HepG2 (cell line): ENCODE results near the gene TPBGL. TPM values are rescaled to one million over a fixed set of nuclear protein-coding genes. Genes with fewer than 3 reads are reported as not detected.
A peak's percentile ranks its signal among the peaks of the same experiment; 100 is the strongest.

Experiments used
- BATF2 ChIP-seq: sonication (generic); formaldehyde crosslinking; IDR thresholded peaks from 2 replicates; pipeline ENCODE4 v1.8.0; 2022; ENCODE audit warnings: mild to moderate bottlenecking, missing genetic modification reagents, moderate library complexity
- CBX2 ChIP-seq, 2 experiments: fragments of 200-600 bp in 1 of 2; sonication (generic); formaldehyde crosslinking in 1 of 2; IDR thresholded peaks; 2 replicates each; pipeline versions ENCODE4 v1.7.0 to v1.8.1; 2018 to 2022; ENCODE audit warnings: low read depth in 2 of 2, low read length in 1 of 2, mild to moderate bottlenecking in 1 of 2, missing genetic modification reagents in 1 of 2
- DPF2 ChIP-seq: sonication (generic); formaldehyde crosslinking; IDR thresholded peaks from 2 replicates; pipeline ENCODE4 v1.4.0; 2020; ENCODE audit warnings: mild to moderate bottlenecking, low read depth, missing genetic modification reagents, borderline replicate concordance
- HIVEP1 ChIP-seq: sonication (generic); formaldehyde crosslinking; IDR thresholded peaks from 2 replicates; pipeline ENCODE4 v1.4.0; 2020; ENCODE audit warnings: mild to moderate bottlenecking, missing genetic modification reagents
- ISX ChIP-seq: sonication (generic); formaldehyde crosslinking; conservative IDR thresholded peaks from 2 replicates; pipeline ENCODE4 v1.5.0; 2020; ENCODE audit warnings: missing genetic modification reagents
- NAIF1 ChIP-seq: sonication (generic); formaldehyde crosslinking; IDR thresholded peaks from 2 replicates; pipeline ENCODE4 v1.5.0; 2020; ENCODE audit warnings: mild to moderate bottlenecking, missing genetic modification reagents, borderline replicate concordance
- NFATC3 ChIP-seq: sonication (generic); formaldehyde crosslinking; IDR thresholded peaks from 2 replicates; pipeline ENCODE4 v1.5.1; 2020; ENCODE audit warnings: mild to moderate bottlenecking, missing genetic modification reagents
- PLSCR1 ChIP-seq: sonication (generic); formaldehyde crosslinking; IDR thresholded peaks from 2 replicates; pipeline ENCODE4 v1.5.0; 2020; ENCODE audit warnings: missing genetic modification reagents, mild to moderate bottlenecking, borderline replicate concordance
- RAD21 ChIP-seq: fragments of 450-650 bp; formaldehyde crosslinking; IDR thresholded peaks from 2 replicates; pipeline ENCODE4 v1.5.0; 2020; ENCODE audit warnings: mild to moderate bottlenecking
- REL ChIP-seq: sonication (generic); formaldehyde crosslinking; conservative IDR thresholded peaks from 2 replicates; pipeline ENCODE4 v1.8.0; 2022; ENCODE audit warnings: mild to moderate bottlenecking, missing genetic modification reagents, moderate library complexity
- TBX3 ChIP-seq: fragments of 450-650 bp; IDR thresholded peaks from 2 replicates; pipeline ENCODE4 v1.6.1; 2017; ENCODE audit warnings: antibody characterized with exemption, mild to moderate bottlenecking, inconsistent platforms, borderline replicate concordance
- TFDP1 ChIP-seq: IDR thresholded peaks from 2 replicates; pipeline ENCODE4 v1.6.1; 2016; ENCODE audit warnings: missing compliant biosample characterization, missing genetic modification reagents, borderline replicate concordance
- THYN1 ChIP-seq: sonication (generic); formaldehyde crosslinking; IDR thresholded peaks from 2 replicates; pipeline ENCODE4 v1.8.1; 2023; ENCODE audit warnings: low read depth, mild to moderate bottlenecking, moderate library complexity, missing genetic modification reagents, borderline replicate concordance
- ZNF207 ChIP-seq: fragments of 450-650 bp; IDR thresholded peaks from 2 replicates; pipeline ENCODE4 v1.6.1; 2016; ENCODE audit warnings: antibody characterized with exemption, borderline replicate concordance
- ZNF224 ChIP-seq: sonication (generic); formaldehyde crosslinking; IDR thresholded peaks from 2 replicates; pipeline ENCODE4 v1.5.0; 2020; ENCODE audit warnings: mild to moderate bottlenecking, missing genetic modification reagents
- ZNF33A ChIP-seq: sonication (generic); formaldehyde crosslinking; IDR thresholded peaks from 2 replicates; pipeline ENCODE4 v1.5.1; 2020; ENCODE audit warnings: missing genetic modification reagents, mild to moderate bottlenecking, moderate library complexity, borderline replicate concordance
- ZNF414 ChIP-seq: sonication (generic); formaldehyde crosslinking; IDR thresholded peaks from 2 replicates; pipeline ENCODE4 v1.5.0; 2020; ENCODE audit warnings: missing genetic modification reagents
- ZNF441 ChIP-seq: sonication (generic); formaldehyde crosslinking; IDR thresholded peaks from 2 replicates; pipeline ENCODE4 v1.7.0; 2021; ENCODE audit warnings: missing genetic modification reagents, borderline replicate concordance
- ZNF737 ChIP-seq: sonication (generic); formaldehyde crosslinking; IDR thresholded peaks from 2 replicates; pipeline ENCODE4 v1.5.0; 2020; ENCODE audit warnings: missing genetic modification reagents, mild to moderate bottlenecking, borderline replicate concordance
- ZNF770 ChIP-seq: sonication (generic); formaldehyde crosslinking; IDR thresholded peaks from 2 replicates; pipeline ENCODE4 v1.5.0; 2020; ENCODE audit warnings: mild to moderate bottlenecking, missing genetic modification reagents
- ZNF781 ChIP-seq: sonication (generic); formaldehyde crosslinking; IDR thresholded peaks from 2 replicates; pipeline ENCODE4 v1.5.1; 2020; ENCODE audit warnings: borderline replicate concordance, mild to moderate bottlenecking, missing genetic modification reagents; ENCODE audit errors: not compliant biosample characterization
- polyA plus RNA-seq, 8 experiments: library from polyadenylated mRNA; depleted of rRNA in 3 of 8; stranded (reverse) in 7 of 8; unstranded in 1 of 8; fragments of >200 nt; fragmentation: Illumina TruSeq in 4 of 8; extraction: Trizol in 4 of 8; gene quantifications; 2 replicates each; pipeline versions ENCODE4 v1.2.1 to v1.2.3, GENCODE V29; 2011 to 2016; ENCODE audit warnings: low read depth in 4 of 8, missing spikeins in 1 of 8, mixed read lengths in 1 of 8; ENCODE audit not compliant: insufficient read depth in 1 of 8
- total RNA-seq, 5 experiments: library from RNA; depleted of rRNA; stranded (reverse); fragments of >200 nt; fragmentation: Illumina TruSeq; extraction: Trizol; gene quantifications; 2 replicates each; pipeline ENCODE4 v1.2.3, GENCODE V29; 2016; ENCODE audit warnings: low read depth in 1 of 5
- TF ChIP-seq, protein P1 (sequence below): sonication (generic); formaldehyde crosslinking; IDR thresholded peaks from 2 replicates; pipeline ENCODE4 v1.4.0; 2020; ENCODE audit warnings: missing genetic modification reagents

TPBGL gene
- total and polyA plus RNA-seq, 2 of the 13 experiments (the other 11 are each of a cell fraction or from before 2014, with no cell fraction given), result not detected

GRCh38 chr11:75280227-75280701 is 39.7 kb downstream of the TPBGL start (continued):
- TF ChIP-seq HIVEP1 (no peak), ZNF414 (CRISPR knock-in tag) (no peak), ZNF224 (CRISPR knock-in tag) (no peak), BATF2 (CRISPR knock-in tag) (no peak), THYN1 (no peak), NFATC3 (CRISPR knock-in tag) (no peak), REL (CRISPR knock-in tag) (no peak), ISX (CRISPR knock-in tag) (no peak), RAD21 (peak; percentile 87), TFDP1 (CRISPR knock-in tag) (no peak), ZNF33A (CRISPR knock-in tag) (no peak), ZNF737 (CRISPR knock-in tag) (no peak), ZNF207 (no peak), ZNF770 (CRISPR knock-in tag) (no peak), TBX3 (no peak), PLSCR1 (no peak), ZNF441 (CRISPR knock-in tag) (no peak), DPF2 (CRISPR knock-in tag) (no peak; the same call in 1 of the 2 replicates), ZNF781 (CRISPR knock-in tag) (no peak), NAIF1 (CRISPR knock-in tag) (no peak), CBX2 (IDR thresholded peaks at IDR 0.05; ENCODE audit: low read depth, low read length) (no peak), CBX2 (CRISPR knock-in tag; IDR thresholded peaks at IDR 0.05; ENCODE audit: low read depth) (no peak)
- TF ChIP-seq, protein P1, sequence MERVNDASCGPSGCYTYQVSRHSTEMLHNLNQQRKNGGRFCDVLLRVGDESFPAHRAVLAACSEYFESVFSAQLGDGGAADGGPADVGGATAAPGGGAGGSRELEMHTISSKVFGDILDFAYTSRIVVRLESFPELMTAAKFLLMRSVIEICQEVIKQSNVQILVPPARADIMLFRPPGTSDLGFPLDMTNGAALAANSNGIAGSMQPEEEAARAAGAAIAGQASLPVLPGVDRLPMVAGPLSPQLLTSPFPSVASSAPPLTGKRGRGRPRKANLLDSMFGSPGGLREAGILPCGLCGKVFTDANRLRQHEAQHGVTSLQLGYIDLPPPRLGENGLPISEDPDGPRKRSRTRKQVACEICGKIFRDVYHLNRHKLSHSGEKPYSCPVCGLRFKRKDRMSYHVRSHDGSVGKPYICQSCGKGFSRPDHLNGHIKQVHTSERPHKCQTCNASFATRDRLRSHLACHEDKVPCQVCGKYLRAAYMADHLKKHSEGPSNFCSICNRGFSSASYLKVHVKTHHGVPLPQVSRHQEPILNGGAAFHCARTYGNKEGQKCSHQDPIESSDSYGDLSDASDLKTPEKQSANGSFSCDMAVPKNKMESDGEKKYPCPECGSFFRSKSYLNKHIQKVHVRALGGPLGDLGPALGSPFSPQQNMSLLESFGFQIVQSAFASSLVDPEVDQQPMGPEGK (CRISPR knock-in tag), result 0 out of 2 replicates have a peak, but pooled peaks have one; percentile 27
